Endothelial cell of umbilical vein (primary cell): ENCODE results near the gene STMN3.

Experiments used
- CTCF ChIP-seq, 2 donors: IDR thresholded peaks; 1 replicate in 1 of 2; 2 replicates in 1 of 2; pipeline ENCODE4 v1.5.1; 2011; ENCODE audit warnings: low read length in 2 of 2, mild to moderate bottlenecking in 2 of 2, moderate library complexity in 2 of 2, control low read depth in 1 of 2, inconsistent platforms in 1 of 2, low read depth in 1 of 2; ENCODE audit not compliant: insufficient read depth in 1 of 2; ENCODE audit errors: extremely low read depth in 1 of 2
- EZH2 ChIP-seq: IDR thresholded peaks from 2 replicates; pipeline ENCODE4 v1.6.1; 2012; ENCODE audit warnings: borderline replicate concordance, low read depth, mild to moderate bottlenecking, moderate library complexity, low read length, inconsistent platforms; ENCODE audit not compliant: severe bottlenecking
- FOS ChIP-seq: IDR thresholded peaks from 2 replicates; pipeline ENCODE4 v1.6.1; 2011; ENCODE audit warnings: mild to moderate bottlenecking, low read length, moderate library complexity, borderline replicate concordance; ENCODE audit not compliant: insufficient read depth
- GATA2 ChIP-seq: IDR thresholded peaks from 2 replicates; pipeline ENCODE4 v1.7.0; 2011; ENCODE audit warnings: low read depth, mild to moderate bottlenecking, moderate library complexity, mixed read lengths, low read length; ENCODE audit not compliant: insufficient read length, insufficient read depth
- JUN ChIP-seq: IDR thresholded peaks from 2 replicates; pipeline ENCODE4 v1.6.1; 2011; ENCODE audit warnings: borderline replicate concordance, low read depth; ENCODE audit not compliant: insufficient read length, insufficient read depth
- MYC ChIP-seq: IDR thresholded peaks from one replicate; pipeline ENCODE4 v1.6.1; 2011; ENCODE audit warnings: mild to moderate bottlenecking, low read depth, low read length
- POLR2A ChIP-seq: IDR thresholded peaks from 2 replicates; pipeline ENCODE4 v1.6.1; 2012; ENCODE audit warnings: low read depth, mild to moderate bottlenecking, control low read depth, low read length
- POLR2AphosphoS5 ChIP-seq: IDR thresholded peaks from 2 replicates; pipeline ENCODE4 v1.6.1; 2012; ENCODE audit warnings: low read depth, mild to moderate bottlenecking, control low read depth, low read length, moderate library complexity; ENCODE audit not compliant: insufficient read depth
- TF ChIP-seq, protein P1 (sequence below): IDR thresholded peaks from 2 replicates; pipeline ENCODE4 v1.6.1; 2011; ENCODE audit not compliant: insufficient read depth, insufficient read length

DNA sequence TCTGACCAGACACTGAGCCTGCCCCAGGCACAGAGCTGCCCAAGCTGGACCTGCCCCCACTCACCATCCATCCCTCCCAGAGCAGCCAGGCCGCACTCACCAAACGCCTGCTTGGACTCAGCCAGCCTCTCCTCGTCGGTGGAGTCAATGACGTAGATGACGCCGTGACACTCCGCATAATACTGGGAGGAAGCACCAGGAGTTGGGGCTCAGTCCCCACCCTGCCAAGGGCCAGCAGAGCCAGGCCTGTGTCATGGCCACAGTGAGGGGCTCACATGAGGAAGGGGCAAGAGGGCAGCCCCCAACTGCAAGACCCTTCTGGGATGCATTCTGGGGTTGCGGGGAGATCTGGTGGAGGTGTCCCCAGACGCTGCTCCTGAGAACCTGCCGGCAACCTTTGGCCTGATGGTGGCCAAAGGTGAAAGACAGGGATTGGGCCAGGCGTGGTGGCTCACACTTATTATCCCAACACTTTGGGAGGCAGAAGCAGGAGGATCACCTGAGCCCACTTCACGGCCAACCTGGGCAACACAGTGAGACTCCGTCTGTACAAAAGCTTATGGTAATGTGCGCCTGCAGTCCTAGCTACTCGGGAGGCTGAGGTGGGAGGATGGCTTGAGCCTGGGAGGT, 48.9 kb upstream of the STMN3 start:
- no peak for TF ChIP-seq CTCF (IDR thresholded peaks at IDR 0.05; ENCODE audit: extremely low read depth in 1 of 2, insufficient read depth in 1 of 2, low read depth in 1 of 2, low read length in 2 of 2)
- TF ChIP-seq FOS = no peak
- TF ChIP-seq POLR2A = no peak
- no peak for TF ChIP-seq POLR2AphosphoS5
- TF ChIP-seq EZH2 = no peak
- no peak for TF ChIP-seq MYC
- TF ChIP-seq, protein P1, sequence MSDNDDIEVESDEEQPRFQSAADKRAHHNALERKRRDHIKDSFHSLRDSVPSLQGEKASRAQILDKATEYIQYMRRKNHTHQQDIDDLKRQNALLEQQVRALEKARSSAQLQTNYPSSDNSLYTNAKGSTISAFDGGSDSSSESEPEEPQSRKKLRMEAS = no peak
- TF ChIP-seq GATA2 = no peak
- TF ChIP-seq JUN = no peak
